HG03342 (cell line): Measurements from ENCODE around the gene ANKS6.

Experiments
- ATAC-seq: cut with Tn5 transposase; IDR thresholded peaks from one replicate; pipeline ENCODE4 v1.9.1; 2021; ENCODE audit warnings: mild to moderate bottlenecking, moderate library complexity; ENCODE audit not compliant: unreplicated experiment

The ANKS6 gene

GRCh38 chr9:98742325-98743280, 53.8 kb downstream of the ANKS6 start:
- ATAC-seq, result no peak

DNA sequence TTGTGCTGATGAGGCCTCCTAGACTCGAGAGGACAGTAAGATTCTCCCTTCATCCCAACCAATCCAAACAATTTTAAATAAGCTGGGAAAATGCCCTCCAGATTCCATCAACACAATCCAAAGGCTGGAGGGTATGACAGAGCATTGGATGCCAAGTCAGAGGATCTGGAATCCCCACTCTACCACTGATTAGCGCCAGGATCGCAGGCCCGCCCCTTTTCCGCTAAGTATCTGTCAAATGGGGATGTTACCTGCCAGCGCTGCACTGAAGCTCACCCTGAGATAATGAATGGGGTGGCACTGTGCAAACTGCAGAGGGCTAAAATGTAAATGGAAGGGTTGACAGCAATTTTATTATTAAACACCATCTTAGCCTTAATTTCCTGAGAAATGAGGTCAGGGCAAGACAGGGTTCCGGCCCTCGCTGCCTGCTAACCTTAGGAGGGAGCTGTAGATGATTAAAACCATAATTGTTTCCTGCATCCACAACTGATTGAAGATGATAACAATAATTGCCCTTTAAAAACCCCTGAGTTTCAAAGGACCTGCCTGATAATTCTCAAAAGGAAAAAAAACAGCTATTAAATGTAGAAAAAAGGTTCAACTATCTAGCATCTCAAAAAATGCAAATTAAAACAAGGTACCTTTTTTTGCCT, 56.0 kb downstream of the ANKS6 start:
- ATAC-seq, result no peak

DNA sequence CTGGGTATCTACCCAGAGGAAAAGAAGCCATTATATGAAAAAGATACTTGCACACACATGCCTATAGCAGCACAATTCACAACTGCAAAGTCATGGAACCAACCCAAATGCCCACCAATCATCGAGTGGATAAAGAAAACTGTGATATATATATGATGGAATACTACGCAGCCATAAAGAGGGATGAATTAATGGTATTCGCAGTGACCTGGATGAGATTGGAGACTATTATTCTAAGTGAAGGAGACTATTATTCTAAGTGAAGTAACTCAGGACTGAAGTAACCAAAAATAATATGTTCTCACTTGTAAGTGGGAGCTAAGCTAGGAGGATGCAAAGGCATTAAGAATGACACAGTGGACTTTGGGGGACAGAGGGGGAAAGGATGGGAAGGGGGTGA, 57.6 kb downstream of the ANKS6 start:
- ATAC-seq, result no peak

DNA sequence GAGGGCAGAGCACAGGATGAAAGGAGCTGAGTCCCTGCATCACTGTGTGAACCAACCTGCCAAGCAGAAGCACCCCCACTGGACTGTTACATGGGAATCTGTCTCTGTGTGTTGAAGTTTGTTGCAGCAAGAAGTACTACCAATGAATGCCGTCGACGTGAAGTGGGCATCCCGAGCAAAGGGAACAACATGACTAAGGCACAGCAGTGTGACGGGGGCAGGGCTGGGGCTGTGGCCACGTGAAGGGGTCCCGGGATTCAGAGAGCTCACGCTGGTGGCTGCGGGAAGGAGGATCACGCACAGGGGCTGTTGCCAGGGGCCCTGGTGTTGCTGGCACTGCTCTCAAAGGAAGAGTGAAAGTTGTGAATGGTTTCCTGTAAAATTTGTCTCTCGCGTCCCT, 60.1 kb downstream of the ANKS6 start:
- no peak for ATAC-seq

- ATAC-seq, result no peak
Observed at GRCh38 chr9:98732801-98733200, 63.6 kb downstream of the ANKS6 start.

DNA sequence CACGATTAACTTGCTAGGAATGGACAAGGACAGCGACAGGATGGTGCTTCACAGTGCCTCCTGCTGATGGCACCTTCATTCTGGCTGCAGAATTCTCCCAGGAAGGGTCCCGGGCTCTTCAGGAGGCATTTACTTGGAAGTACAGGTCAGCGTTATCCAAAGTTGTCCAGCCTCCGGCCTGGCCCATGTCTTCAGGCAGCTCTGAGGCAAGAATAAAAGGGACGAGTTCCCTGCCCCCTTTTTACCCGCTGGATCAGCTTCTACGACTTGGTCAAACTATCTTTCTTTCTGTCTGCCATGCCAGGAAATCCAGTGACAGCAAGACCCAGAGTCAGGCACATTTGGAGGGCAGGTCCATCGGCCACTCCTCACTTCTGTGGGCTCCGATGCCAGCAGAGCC, 64.3 kb downstream of the ANKS6 start:
- no peak for ATAC-seq

DNA sequence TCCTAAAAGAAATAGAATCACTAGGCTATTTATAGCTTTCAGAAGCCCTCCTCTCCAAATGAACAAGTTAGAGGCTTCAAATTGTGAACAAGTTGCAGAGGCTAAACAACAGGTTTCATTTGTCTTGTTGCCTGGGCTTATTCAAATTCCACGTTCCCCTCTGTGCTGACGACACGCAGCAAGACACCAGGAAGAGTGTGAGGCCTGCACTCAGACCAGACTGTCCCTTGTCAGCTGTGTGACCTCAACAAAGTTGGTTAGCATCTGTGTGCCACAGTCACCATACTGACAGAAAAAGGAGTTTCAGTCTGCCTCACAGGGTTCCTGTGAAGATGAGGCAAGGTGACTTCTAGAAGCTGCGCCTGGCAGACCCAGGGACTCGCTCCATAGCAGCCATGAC, 65.5 kb downstream of the ANKS6 start:
- ATAC-seq, result no peak

- ATAC-seq, result no peak
Observed at GRCh38 chr9:98728500-98728899, 67.9 kb downstream of the ANKS6 start.

DNA sequence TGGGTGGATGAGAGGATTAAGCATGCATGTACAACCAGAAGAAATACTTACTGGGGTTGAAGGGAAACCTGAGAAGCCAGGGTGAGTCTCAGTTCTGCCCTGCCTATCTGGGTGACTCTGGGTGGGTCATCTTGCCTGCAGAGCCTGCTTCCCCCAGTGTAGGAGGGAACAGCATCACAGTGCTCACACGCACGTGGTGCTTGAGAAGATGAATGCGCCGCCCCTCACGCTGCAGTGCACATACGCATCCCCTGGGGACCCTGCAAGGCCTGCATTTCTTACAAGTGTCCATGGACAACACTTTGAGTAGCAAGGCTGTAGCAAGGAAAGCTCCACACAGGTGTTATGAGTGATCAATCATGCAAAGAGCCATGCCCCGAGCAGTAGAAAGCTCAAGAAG, 68.9 kb downstream of the ANKS6 start:
- no peak for ATAC-seq

GRCh38 chr9:98726735-98727134, 69.6 kb downstream of the ANKS6 start:
- ATAC-seq, result no peak

GRCh38 chr9:98724810-98725530, 71.4 kb downstream of the ANKS6 start:
- ATAC-seq, result no peak

DNA sequence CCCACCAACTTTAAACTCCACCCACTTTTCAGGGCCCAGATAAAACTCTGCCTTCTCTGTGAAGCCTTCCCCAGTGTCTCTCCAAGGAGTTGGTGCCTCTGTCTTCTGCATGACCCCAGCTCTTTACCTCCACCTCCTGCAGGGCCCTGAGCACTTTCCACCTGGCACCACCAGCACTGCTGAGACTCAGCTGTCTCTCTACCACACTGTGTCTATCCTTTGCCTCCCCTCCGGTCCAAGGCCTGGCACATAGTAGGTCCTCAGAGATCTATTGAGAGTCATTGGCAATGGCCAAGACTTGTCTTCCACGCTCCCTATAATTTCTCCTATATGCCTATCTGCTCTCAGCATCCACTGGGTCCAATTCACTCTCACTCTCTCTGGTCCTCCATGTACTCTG, 74.7 kb downstream of the ANKS6 start:
- ATAC-seq, result no peak

- ATAC-seq, result no peak
Observed at GRCh38 chr9:98720402-98720801, 76.0 kb downstream of the ANKS6 start.

DNA sequence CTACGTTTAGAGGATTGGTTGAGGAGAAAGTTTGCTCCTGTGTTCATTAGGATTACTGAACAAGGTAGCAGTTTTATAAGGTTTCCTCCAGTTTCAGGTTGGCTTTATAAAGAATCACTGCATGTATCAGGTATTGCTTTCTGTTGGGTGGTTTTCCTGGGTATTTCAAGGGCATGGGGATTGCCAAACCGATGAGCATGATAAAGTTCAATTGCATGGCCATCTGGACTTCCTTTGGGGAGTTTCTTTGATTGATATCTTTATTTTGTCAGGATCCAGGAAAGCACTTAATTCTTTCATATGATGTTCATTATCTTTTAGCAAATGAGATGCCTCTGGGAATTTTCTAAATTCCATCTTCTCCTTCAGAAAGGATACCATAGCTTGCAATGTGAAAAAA, 77.3 kb downstream of the ANKS6 start:
- ATAC-seq, result no peak

GRCh38 chr9:98714833-98715232, 81.5 kb downstream of the ANKS6 start:
- no peak for ATAC-seq

DNA sequence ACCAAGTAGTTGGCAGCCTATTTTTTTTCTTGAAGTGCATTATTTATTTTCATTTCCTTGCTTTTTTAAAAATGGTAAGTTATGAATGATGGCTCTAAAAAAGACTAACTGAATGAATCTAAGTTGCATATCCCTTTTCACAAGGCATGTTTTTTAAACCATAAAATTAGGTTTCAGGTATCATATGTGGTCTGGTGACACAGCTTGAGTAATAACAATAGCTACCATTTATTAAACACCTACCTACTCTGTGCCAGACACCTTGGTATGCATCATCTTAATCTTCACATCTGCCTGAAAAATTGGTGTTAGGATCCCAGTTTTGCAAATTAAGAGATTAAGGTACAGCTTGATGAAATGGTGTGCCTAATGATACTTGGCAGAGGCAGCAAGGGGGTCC, 83.4 kb downstream of the ANKS6 start:
- ATAC-seq, result no peak

DNA sequence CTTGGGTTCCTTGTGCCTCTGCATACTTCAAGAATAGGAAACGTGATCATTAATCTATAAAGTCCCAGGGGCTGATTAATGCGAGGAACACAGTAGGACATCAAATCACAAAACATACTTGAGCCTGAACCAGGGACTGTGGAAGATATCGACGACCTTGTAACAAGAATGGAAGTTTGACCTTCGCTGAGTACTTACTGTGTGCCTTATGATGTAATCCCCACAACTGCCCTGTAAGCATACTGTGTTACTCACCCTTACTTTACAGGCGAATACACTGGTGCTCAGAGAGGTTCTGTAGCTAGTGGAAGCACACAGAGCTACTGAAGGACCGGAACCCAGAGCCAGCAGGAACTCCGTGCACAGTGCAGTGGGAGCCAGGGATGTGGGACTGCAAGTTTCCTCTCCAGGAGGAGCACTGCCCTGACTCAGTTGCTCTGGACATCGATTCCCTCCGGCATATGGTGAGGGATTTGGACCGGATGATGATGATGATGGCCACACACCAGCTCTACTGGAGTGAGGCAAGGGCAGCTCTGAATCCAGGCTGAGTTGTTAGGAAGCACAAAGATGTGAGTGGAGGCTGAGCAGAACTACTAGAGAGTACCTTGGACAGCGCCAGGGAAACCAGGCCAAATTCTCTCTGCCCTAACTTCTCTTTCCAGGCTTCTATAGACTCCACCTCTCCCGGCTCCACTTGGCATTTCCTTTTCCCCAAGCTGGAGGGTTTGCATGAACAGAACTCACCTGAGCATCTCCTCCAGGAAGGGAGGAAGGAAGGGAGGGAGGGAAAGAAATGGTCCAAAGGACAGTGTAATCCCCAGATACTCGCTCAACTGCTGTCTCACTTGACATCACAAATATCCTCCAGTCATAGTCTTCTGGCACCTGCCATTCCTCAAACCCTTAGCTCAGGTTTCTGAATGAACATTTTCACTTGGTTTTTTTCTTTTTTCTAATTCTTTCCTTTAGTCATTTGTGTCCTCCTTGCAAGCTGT, 86.1 kb downstream of the ANKS6 start:
- no peak for ATAC-seq

GRCh38 chr9:98708933-98709911, 87.1 kb downstream of the ANKS6 start, which contains the start of gene GABBR2:
Gene GABBR2, minus strand, starts transcription at chr9:98708935. Its CDS starts 198 bp downstream, at chr9:98708737.
- ATAC-seq, result no peak
